ENCODE data around the gene ADGRB3. TPM values are rescaled to one million over a fixed set of nuclear protein-coding genes. Genes with fewer than 3 reads are reported as not detected.

Gene ADGRB3
- total and polyA plus RNA-seq, 7 donors = 0.10 to 0.39 (median 0.21) TPM; not detected in 1

- TF ChIP-seq, protein P1, sequence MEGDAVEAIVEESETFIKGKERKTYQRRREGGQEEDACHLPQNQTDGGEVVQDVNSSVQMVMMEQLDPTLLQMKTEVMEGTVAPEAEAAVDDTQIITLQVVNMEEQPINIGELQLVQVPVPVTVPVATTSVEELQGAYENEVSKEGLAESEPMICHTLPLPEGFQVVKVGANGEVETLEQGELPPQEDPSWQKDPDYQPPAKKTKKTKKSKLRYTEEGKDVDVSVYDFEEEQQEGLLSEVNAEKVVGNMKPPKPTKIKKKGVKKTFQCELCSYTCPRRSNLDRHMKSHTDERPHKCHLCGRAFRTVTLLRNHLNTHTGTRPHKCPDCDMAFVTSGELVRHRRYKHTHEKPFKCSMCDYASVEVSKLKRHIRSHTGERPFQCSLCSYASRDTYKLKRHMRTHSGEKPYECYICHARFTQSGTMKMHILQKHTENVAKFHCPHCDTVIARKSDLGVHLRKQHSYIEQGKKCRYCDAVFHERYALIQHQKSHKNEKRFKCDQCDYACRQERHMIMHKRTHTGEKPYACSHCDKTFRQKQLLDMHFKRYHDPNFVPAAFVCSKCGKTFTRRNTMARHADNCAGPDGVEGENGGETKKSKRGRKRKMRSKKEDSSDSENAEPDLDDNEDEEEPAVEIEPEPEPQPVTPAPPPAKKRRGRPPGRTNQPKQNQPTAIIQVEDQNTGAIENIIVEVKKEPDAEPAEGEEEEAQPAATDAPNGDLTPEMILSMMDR (IDR thresholded peaks at IDR 0.05) = no peak
- intact Hi-C loops (cut with DNase I) = no loop called here
- no peaks in the 10 kb centered on the region for H3K36me3 ChIP-seq (ENCODE audit: insufficient read depth in 1 of 2, low read depth in 1 of 2)
- H3K4me3 ChIP-seq = no peak overlapping the region
- WGBS, 3 donors = 54 to 76% (median 56%) methylated on average over 2 of the region's 2 CpGs
- ATAC-seq (no peak), DNase-seq (no peak)
- H3K9me3 ChIP-seq = no peaks in the 10 kb centered on the region
- no peaks in the 10 kb centered on the region for H3K27me3 ChIP-seq (ENCODE audit: insufficient read depth in 3 of 3, low read length in 2 of 3)
- no peaks in the 10 kb centered on the region for H3K4me1 ChIP-seq
- no peak overlapping the region for H3K27ac ChIP-seq
These were observed 625.9 kb downstream of the ADGRB3 start for GRCh38 chr6:69261010-69261409.

DNA sequence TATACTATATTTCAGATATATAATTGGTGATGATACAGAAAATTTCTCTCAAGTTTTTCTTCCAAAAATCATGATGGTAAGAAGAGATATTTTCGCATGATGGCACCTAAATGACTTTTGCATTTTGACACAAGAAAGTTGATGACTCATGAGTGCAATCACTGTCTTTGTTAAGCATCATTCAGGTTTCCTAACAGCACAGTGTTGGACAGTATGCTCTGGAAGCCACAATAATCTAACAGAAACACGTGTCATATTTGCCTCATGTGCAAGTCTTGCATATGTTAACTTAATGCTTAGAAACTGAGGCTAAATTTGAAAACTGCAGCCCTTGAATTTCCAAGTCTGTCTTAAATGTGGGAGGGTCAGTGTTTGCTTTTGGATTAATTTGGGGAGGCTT lies 628.2 kb downstream of the ADGRB3 start:
- DNase-seq = no peak
- no peak for ATAC-seq
- TF ChIP-seq, protein P1 (IDR thresholded peaks at IDR 0.05) = no peak
- intact Hi-C loops (cut with DNase I) = no loop called here
- Histone ChIP-seq H3K4me3 (no peak overlapping the region), H3K36me3 (ENCODE audit: insufficient read depth in 1 of 2, low read depth in 1 of 2) (no peaks in the 10 kb centered on the region), H3K27ac (no peak overlapping the region), H3K27me3 (ENCODE audit: insufficient read depth in 3 of 3, low read length in 2 of 3) (no peaks in the 10 kb centered on the region), H3K9me3 (no peaks in the 10 kb centered on the region), H3K4me1 (no peaks in the 10 kb centered on the region)
- WGBS, 3 donors = 78 to 86% (median 85%) methylated on average over 2 of the region's 2 CpGs

- DNase-seq (no peak), ATAC-seq (no peak)
- H3K9me3 ChIP-seq = no peaks in the 10 kb centered on the region
- H3K4me1 ChIP-seq = no peaks in the 10 kb centered on the region
- TF ChIP-seq, protein P1 (IDR thresholded peaks at IDR 0.05) = no peak
- H3K27ac ChIP-seq = no peak overlapping the region
- no peak overlapping the region for H3K4me3 ChIP-seq
- intact Hi-C loops (cut with DNase I) = no loop called here
- H3K27me3 ChIP-seq (ENCODE audit: insufficient read depth in 3 of 3, low read length in 2 of 3) = no peaks in the 10 kb centered on the region
- no peaks in the 10 kb centered on the region for H3K36me3 ChIP-seq (ENCODE audit: insufficient read depth in 1 of 2, low read depth in 1 of 2)
- WGBS, 3 donors = 31 to 39% (median 35%) methylated on average over 2 of the region's 2 CpGs
These were observed 630.0 kb downstream of the ADGRB3 start for GRCh38 chr6:69265090-69265489.

GRCh38 chr6:69265706-69266105 lies 630.6 kb downstream of the ADGRB3 start:
- Histone ChIP-seq H3K4me1 (no peaks in the 10 kb centered on the region), H3K4me3 (no peak overlapping the region), H3K9me3 (no peaks in the 10 kb centered on the region), H3K27ac (no peak overlapping the region), H3K27me3 (ENCODE audit: insufficient read depth in 3 of 3, low read length in 2 of 3) (no peaks in the 10 kb centered on the region), H3K36me3 (ENCODE audit: insufficient read depth in 1 of 2, low read depth in 1 of 2) (no peaks in the 10 kb centered on the region)
- no peak for DNase-seq
- intact Hi-C loops (cut with DNase I) = no loop called here
- TF ChIP-seq, protein P1 (IDR thresholded peaks at IDR 0.05) = no peak
- WGBS, 3 donors = 67 to 76% (median 76%) methylated on average over 1 of the region's 1 CpG
- no peak for ATAC-seq

GRCh38 chr6:69276204-69276603 lies 641.1 kb downstream of the ADGRB3 start:
- no peaks in the 10 kb centered on the region for H3K9me3 ChIP-seq
- H3K4me3 ChIP-seq = no peak overlapping the region
- DNase-seq (no peak), ATAC-seq (no peak)
- no peaks in the 10 kb centered on the region for H3K36me3 ChIP-seq (ENCODE audit: insufficient read depth in 1 of 2, low read depth in 1 of 2)
- no peaks in the 10 kb centered on the region for H3K27me3 ChIP-seq (ENCODE audit: insufficient read depth in 3 of 3, low read length in 2 of 3)
- no peaks in the 10 kb centered on the region for H3K4me1 ChIP-seq
- intact Hi-C loops (cut with DNase I) = no loop called here
- TF ChIP-seq, protein P1 (IDR thresholded peaks at IDR 0.05) = no peak
- H3K27ac ChIP-seq = no peak overlapping the region

All from psoas muscle (tissue), 8 donors.